Aortic smooth muscle cell (primary cell): ENCODE data around the gene PLCXD3. TPM values are rescaled to one million over a fixed set of nuclear protein-coding genes. Genes with fewer than 3 reads are reported as not detected.

Source experiments
- total RNA-seq: library from RNA; depleted of rRNA; stranded (reverse); fragments of >200 nt; gene quantifications from 2 replicates; pipeline ENCODE4 v1.2.3, GENCODE V29; 2014

The PLCXD3 gene
- total RNA-seq, result 0.53 and 1.9 TPM in 2 replicates

GRCh38 chr5:41510176-41510831, at the start of gene PLCXD3:
Gene PLCXD3, minus strand, starts transcription at chr5:41510601. Its CDS starts 75 bp downstream, at chr5:41510526.

